Activated T-cell treated with anti-CD3 and anti-CD28 coated beads, Interleukin-2, amount 50 U/mL, for 24 hours (primary cell): ENCODE data around the gene ING1.
A peak's percentile ranks its signal among the peaks of the same experiment; 100 is the strongest.
"Not testable (repeated sequence)": the region's sequence is repeated elsewhere in the genome, so short reads cannot be mapped to it uniquely, and the experiment has no call there.

Source experiments
- DNase-seq: peaks from one replicate; pipeline ENCODE4 v3.0.0-alpha.2; 2020
- H3K27ac Mint-ChIP-seq: 2 replicates; pipeline ENCODE4 v1.8.0; 2020; ENCODE audit warnings: mild to moderate bottlenecking, mixed read lengths
- H3K27me3 Mint-ChIP-seq: 2 replicates; pipeline ENCODE4 v1.8.0; 2020; ENCODE audit warnings: mixed read lengths
- H3K36me3 Mint-ChIP-seq: 2 replicates; pipeline ENCODE4 v1.8.0; 2020; ENCODE audit warnings: low read depth, mixed read lengths
- H3K4me1 Mint-ChIP-seq: 2 replicates; pipeline ENCODE4 v1.8.0; 2020; ENCODE audit warnings: low read depth, mixed read lengths
- H3K4me3 Mint-ChIP-seq: 2 replicates; pipeline ENCODE4 v1.8.0; 2020; ENCODE audit warnings: mild to moderate bottlenecking, moderate library complexity, mixed read lengths
- H3K9me3 Mint-ChIP-seq: 2 replicates; pipeline ENCODE4 v1.8.0; 2020; ENCODE audit warnings: mixed read lengths

The ING1 gene

GRCh38 chr13:110701061-110701460 lies 12.4 kb upstream of the ING1 start:
- H3K4me3 Mint-ChIP-seq, H3K27me3 Mint-ChIP-seq, DNase-seq, H3K27ac Mint-ChIP-seq, H3K9me3 Mint-ChIP-seq: not testable (repeated sequence)
- peaks cover 55% of the 10 kb centered on the region for H3K4me1 Mint-ChIP-seq
- peaks cover 93% of the 10 kb centered on the region for H3K36me3 Mint-ChIP-seq

GRCh38 chr13:110702089-110702488 lies 11.4 kb upstream of the ING1 start:
- Mint-ChIP-seq H3K9me3 (no peaks in the 10 kb centered on the region), H3K36me3 (peaks cover 83% of the 10 kb centered on the region)

GRCh38 chr13:110702591-110703526 lies 10.6 kb upstream of the ING1 start:
- peaks cover 75% of the 10 kb centered on the region for H3K36me3 Mint-ChIP-seq
- H3K4me3 Mint-ChIP-seq, result no peak overlapping the region
- no peak for DNase-seq

More at GRCh38 chr13:110702089-110702488, 11.4 kb upstream of the ING1 start:
- Mint-ChIP-seq H3K27ac (peak overlapping the region; percentile 68), H3K4me3 (peak overlapping the region; percentile 24), H3K27me3 (no peaks in the 10 kb centered on the region), H3K4me1 (peaks cover 61% of the 10 kb centered on the region)
- DNase-seq, result no peak

GRCh38 chr13:110705356-110705825 lies 8.1 kb upstream of the ING1 start:
- Mint-ChIP-seq H3K4me1 (peaks cover 39% of the 10 kb centered on the region), H3K9me3 (no peaks in the 10 kb centered on the region), H3K27me3 (no peaks in the 10 kb centered on the region), H3K4me3 (peak overlapping the region; percentile 92), H3K36me3 (peaks cover 50% of the 10 kb centered on the region), H3K27ac (peak overlapping the region; percentile 94)
- DNase-seq, result no peak

More at GRCh38 chr13:110702591-110703526, 10.6 kb upstream of the ING1 start:
- H3K9me3 Mint-ChIP-seq, result no peaks in the 10 kb centered on the region
- H3K4me1 Mint-ChIP-seq, result peaks cover 59% of the 10 kb centered on the region
- H3K27ac Mint-ChIP-seq, result peak overlapping the region; percentile 13
- H3K27me3 Mint-ChIP-seq, result no peaks in the 10 kb centered on the region

- Mint-ChIP-seq H3K27me3 (no peaks in the 10 kb centered on the region), H3K9me3 (no peaks in the 10 kb centered on the region), H3K36me3 (peaks cover 44% of the 10 kb centered on the region), H3K4me1 (peaks cover 45% of the 10 kb centered on the region), H3K4me3 (peak within 1 kb of the TSS; percentile 92), H3K27ac (peak within 1 kb of the TSS; percentile 94)
- peak; percentile 94 for DNase-seq
Observed at GRCh38 chr13:110705826-110706569, 7.5 kb upstream of the ING1 start, which contains the start of gene CARS2. TSS of gene CARS2 (minus strand) at chr13:110706116. CDS start at chr13:110706093, 23 bp downstream.

- peaks cover 46% of the 10 kb centered on the region for H3K4me1 Mint-ChIP-seq
- peak overlapping the region; percentile 78 for H3K4me3 Mint-ChIP-seq
- H3K9me3 Mint-ChIP-seq, result no peaks in the 10 kb centered on the region
- H3K27ac Mint-ChIP-seq, result peak overlapping the region; percentile 82
- H3K27me3 Mint-ChIP-seq, result no peaks in the 10 kb centered on the region
- H3K36me3 Mint-ChIP-seq, result peaks cover 42% of the 10 kb centered on the region
- DNase-seq, result no peak
Observed at GRCh38 chr13:110706570-110707372, 6.7 kb upstream of the ING1 start.

DNA sequence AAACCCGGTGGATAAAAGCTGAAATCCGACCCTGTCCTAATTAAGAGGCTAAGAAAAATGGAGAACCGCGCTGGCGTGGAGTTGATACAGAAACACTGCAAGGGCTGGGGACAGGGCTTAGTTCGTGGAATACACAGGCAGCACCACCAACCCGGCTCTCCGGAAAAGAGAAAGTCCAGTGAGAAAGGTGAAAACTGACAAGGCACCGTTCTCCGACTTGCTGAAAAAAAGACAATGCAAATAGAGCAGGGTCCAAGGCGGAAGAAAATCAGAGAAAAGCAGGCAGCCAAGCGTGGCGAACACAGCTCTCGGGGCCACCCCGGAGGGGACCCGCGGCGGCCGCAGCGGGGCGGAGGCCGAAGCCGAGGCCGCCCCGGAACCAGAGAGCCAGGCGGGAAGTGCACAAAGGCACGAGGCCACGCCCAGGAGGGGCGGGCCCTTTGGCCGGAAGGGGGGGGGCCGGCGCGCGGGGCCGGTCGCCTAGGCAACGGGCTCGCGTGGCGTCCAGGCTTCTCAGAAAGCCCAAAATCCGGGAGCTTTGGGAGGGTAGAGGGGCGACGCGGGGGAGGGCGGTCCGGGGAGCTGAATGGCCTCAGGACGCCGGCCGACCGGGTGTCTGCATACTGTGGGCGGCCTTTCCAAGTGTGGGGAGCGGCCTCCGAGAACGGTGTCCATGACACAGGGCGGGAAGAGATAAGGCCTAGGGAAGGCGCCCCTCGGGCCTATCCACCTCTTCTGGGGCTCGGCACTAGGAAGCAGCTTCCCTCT lies 1.2 kb upstream of the ING1 start:
- Mint-ChIP-seq H3K36me3 (peaks cover 29% of the 10 kb centered on the region), H3K27me3 (no peaks in the 10 kb centered on the region), H3K9me3 (no peaks in the 10 kb centered on the region), H3K4me1 (peaks cover 21% of the 10 kb centered on the region), H3K27ac (peak overlapping the region; percentile 99), H3K4me3 (peak overlapping the region; percentile 93)
- DNase-seq, result peak; percentile 96

DNA sequence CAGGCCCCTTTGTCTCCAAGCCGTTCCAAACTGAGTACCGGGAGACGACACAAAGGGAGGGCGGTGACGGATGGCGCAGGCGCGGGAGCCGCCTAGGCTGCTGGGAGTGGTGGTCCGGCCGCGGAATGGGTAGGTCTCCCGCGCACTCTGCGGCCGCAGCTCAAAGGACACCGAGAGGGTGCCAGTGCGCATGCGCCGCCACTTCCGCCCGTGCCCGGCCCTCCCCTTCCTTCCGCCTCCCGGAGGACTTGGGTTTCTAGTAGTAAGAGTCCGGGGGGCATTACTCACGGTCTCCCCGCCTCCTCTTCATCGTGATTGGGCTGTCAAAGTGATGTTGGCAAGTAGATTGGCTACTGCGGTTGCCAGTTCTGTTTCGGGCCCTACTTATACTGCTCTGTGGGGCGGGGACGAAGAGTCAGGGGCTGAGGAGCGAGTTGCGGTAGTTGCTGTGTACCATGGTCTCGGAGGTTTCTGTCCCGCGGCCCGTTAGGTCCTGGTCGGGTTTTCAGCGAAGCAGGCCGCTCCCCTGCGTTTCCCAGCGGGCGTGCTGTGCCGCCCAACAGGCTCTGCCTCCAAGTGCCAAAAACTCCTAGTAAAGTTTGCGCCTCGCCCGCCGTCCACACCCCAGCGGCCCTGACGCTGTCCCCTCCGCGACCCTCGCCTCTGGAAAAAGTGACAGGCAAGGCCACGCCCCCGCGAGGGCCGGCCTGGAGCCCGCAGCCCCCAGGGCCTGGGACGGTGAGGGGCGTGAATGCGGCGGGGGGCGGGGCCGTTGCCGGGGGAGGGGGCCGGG lies 455 bp upstream of the ING1 start:
- Mint-ChIP-seq H3K27ac (peak overlapping the region; percentile 99), H3K4me3 (peak overlapping the region; percentile 93), H3K27me3 (no peaks in the 10 kb centered on the region), H3K9me3 (no peaks in the 10 kb centered on the region), H3K36me3 (peaks cover 29% of the 10 kb centered on the region), H3K4me1 (peaks cover 29% of the 10 kb centered on the region)
- peak; percentile 99 for DNase-seq

GRCh38 chr13:110713981-110714796 lies 689 bp downstream of the ING1 start:
- Mint-ChIP-seq H3K27ac (peak overlapping the region; percentile 97), H3K9me3 (no peaks in the 10 kb centered on the region), H3K27me3 (no peaks in the 10 kb centered on the region), H3K4me3 (peak overlapping the region; percentile 94), H3K36me3 (peaks cover 33% of the 10 kb centered on the region), H3K4me1 (peaks cover 32% of the 10 kb centered on the region)
- DNase-seq, result peak; percentile 81

DNA sequence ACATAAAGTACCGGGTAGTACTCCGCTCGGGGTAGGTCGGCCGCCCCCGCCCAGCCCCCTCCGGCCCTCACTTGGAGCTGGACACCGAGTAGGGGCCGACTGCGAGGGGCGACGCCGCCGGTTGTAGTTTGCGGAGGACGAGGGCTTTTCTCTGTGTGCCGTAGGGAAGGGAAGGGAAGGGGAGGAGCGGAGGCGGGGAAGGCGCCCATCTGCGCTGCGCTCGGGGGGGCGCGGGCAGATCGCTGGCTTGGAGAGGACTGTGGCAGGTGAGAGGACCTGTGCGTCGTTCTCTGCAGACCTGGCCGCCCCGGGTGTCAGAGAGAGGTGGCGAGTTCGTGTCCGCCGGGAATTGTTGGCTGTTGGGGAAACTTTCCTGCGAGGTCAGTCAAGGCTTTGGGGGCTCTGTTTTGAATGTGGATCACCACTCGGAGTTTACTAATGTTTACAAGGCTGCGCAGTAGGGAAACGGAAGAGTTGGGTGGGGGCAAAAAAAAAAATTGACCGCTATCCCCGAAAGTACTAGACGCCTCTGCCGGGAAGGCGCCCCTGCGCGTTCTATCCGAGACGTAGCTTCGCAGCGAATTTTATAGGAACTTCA lies 1.4 kb downstream of the ING1 start:
- Mint-ChIP-seq H3K4me3 (peak overlapping the region; percentile 94), H3K27ac (peak overlapping the region; percentile 97), H3K27me3 (no peaks in the 10 kb centered on the region), H3K9me3 (no peaks in the 10 kb centered on the region), H3K4me1 (peaks cover 37% of the 10 kb centered on the region), H3K36me3 (peaks cover 40% of the 10 kb centered on the region)
- peak; percentile 70 for DNase-seq

DNA sequence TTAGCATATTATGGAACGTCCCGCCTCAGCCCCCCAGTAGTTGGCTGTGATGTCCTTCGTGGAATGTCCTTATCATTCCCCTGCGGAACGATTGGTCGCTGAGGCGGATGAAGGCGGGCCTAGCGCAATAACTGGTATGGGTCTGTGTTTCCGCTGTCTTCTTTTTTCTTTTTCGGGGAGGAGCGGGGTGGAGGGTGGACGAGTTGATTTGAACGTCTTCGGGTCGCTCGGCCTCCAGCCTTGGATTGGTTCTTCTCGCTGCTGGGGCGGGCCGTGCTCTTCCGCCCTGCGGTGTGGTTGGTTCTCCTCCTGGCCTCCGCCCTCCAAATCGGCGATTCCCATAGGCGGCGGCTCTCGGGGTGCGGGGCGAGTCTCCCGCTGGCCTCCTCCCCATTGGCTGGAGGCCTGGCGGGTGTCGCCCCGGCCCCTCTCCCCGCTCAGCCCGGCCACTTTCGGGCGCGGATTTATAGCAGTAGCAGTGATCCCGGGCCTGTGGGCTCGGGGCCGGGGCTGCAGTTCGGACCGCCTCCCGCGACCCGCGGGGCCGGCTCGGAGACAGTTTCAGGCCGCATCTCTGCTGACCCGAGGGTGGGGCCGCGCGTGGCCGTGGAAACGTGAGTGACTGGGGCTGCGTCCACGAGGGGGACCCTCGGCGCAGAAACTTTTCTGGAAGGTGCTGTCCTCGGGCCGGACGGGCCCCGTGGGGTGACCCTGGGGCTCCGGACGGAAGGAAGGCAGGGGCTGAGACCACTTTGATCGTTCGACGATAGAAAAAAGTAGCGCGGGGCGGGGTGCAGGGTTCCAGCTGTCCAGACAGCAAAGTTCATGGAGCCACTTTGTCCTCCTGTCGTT lies 2.1 kb downstream of the ING1 start:
- Mint-ChIP-seq H3K27ac (peak overlapping the region; percentile 97), H3K4me1 (peaks cover 38% of the 10 kb centered on the region), H3K9me3 (no peaks in the 10 kb centered on the region), H3K36me3 (peaks cover 46% of the 10 kb centered on the region), H3K27me3 (no peaks in the 10 kb centered on the region), H3K4me3 (peak overlapping the region; percentile 94)
- peak; percentile 93 for DNase-seq
